Upper lobe of right lung (tissue), 1 donor: ENCODE measurements around the gene KCNMA1. TPM values are rescaled to one million over a fixed set of nuclear protein-coding genes. Genes with fewer than 3 reads are reported as not detected.

Experiments
- ATAC-seq: fragments of 200-7000 bp; cut with Tn5 transposase; one replicate; pipeline ENCODE4 v1.9.1; 2020; ENCODE audit warnings: mild to moderate bottlenecking, moderate library complexity
- DNase-seq: peaks from one replicate; pipeline ENCODE4 v3.0.0-alpha.2; 2020
- H3K27ac ChIP-seq: fragments of 200-600 bp; one replicate; pipeline ENCODE4 v1.8.0; 2022
- H3K27me3 ChIP-seq: fragments of 200-600 bp; one replicate; pipeline ENCODE4 v1.8.0; 2022; ENCODE audit warnings: mild to moderate bottlenecking
- H3K36me3 ChIP-seq: fragments of 200-600 bp; one replicate; pipeline ENCODE4 v1.8.0; 2022
- H3K4me1 ChIP-seq: fragments of 200-600 bp; one replicate; pipeline ENCODE4 v1.8.0; 2022
- H3K4me3 ChIP-seq: fragments of 200-600 bp; one replicate; pipeline ENCODE4 v1.8.0; 2022; ENCODE audit warnings: mild to moderate bottlenecking
- H3K9me3 ChIP-seq: fragments of 200-600 bp; one replicate; pipeline ENCODE4 v1.8.0; 2022
- intact Hi-C: fragments of 100-400 bp; cut with DNase I; formaldehyde crosslinking; loops from one replicate; pipeline ENCODE4 v1.11.0; 2022
- total RNA-seq: library from RNA; stranded (reverse); fragmentation: NEBNext Ultra II Directional; extraction: Animal tissue kit (Norgen Biotek cat#: 25700); gene quantifications from one replicate; pipeline ENCODE4 v1.2.1, GENCODE V29; 2021
- TF ChIP-seq, protein P1 (sequence below): fragments of 200-600 bp; IDR thresholded peaks from one replicate; pipeline ENCODE4 v1.8.0; 2022; ENCODE audit warnings: antibody characterized with exemption
- donor health status: DM: no; HTN: yes; CAD: no; lungs with severe emphysema.

KCNMA1 gene
- total RNA-seq, 1 donor from 2014 or later: 26.3 TPM

DNA sequence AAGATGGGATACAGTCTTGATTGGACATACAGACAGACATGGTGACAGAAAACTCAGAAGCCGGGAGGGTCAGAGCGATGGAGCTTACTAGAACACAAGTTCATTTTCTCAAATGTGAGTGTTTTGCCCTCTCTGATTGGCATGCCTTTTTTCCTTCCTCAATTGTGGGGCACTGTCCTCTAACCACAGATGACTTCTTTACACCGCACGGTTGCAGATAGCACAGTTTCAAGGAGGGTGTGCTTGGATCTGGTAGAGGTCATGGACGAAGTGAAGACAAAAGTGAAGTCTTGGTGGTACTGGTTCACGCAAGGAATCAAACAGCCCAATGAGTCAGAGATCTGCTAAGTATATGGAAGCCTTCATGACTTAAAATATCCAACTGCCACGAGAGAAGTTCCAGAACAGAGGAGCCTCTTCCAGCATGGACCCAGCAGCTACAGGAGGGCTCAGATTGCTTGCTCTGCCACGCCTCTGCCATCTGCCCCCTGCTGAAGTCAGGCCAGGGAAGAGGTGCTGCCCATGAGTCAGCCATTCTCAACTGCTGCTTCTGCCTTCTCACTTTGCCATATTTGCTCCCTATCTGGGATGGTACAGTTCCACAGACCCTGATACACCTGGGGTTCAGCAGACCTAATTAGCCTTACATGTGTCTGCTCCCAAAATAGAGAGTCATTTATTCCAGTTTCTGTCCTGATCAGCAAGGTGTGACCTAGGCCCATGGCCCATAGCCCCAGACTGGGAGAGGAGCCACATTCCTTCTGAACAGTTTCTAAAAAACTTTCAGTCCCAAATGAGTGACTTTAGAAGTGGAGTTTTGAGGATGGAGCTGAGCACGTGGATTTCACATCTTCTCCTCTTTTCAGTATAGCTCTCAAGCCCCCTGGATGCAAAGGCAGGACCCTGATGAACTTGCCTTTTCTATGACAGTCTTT, 413.8 kb downstream of the KCNMA1 start:
- peak; percentile 53 for ATAC-seq

DNA sequence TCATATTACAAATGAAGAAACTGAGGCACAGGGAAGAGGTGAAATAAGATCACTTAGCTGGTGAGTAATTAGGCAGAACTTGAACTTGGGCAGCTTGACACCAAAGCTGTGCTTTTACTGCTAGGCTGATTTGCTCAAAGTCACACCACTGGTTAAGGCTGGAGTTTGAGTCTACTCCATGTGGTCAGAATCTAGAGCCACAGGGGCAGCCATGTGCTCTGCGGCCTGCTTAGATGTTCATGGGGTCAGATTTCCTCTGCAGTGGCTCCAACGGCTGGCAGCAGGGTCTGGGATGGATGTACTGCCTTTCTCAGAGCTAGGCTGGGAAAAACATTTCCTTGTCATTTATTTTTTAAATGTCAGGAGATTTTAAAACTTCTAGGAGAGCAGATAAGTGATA, 417.5 kb downstream of the KCNMA1 start:
- no peaks in the 10 kb centered on the region for H3K4me1 ChIP-seq
- ATAC-seq: no peak
- no peak overlapping the region for H3K4me3 ChIP-seq
- DNase-seq: no peak
- TF ChIP-seq, protein P1, sequence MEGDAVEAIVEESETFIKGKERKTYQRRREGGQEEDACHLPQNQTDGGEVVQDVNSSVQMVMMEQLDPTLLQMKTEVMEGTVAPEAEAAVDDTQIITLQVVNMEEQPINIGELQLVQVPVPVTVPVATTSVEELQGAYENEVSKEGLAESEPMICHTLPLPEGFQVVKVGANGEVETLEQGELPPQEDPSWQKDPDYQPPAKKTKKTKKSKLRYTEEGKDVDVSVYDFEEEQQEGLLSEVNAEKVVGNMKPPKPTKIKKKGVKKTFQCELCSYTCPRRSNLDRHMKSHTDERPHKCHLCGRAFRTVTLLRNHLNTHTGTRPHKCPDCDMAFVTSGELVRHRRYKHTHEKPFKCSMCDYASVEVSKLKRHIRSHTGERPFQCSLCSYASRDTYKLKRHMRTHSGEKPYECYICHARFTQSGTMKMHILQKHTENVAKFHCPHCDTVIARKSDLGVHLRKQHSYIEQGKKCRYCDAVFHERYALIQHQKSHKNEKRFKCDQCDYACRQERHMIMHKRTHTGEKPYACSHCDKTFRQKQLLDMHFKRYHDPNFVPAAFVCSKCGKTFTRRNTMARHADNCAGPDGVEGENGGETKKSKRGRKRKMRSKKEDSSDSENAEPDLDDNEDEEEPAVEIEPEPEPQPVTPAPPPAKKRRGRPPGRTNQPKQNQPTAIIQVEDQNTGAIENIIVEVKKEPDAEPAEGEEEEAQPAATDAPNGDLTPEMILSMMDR: no peak
- no peaks in the 10 kb centered on the region for H3K9me3 ChIP-seq
- H3K27me3 ChIP-seq: no peaks in the 10 kb centered on the region
- intact Hi-C loops: no loop called here
- H3K36me3 ChIP-seq: no peaks in the 10 kb centered on the region
- H3K27ac ChIP-seq: no peak overlapping the region

More for the DNA sequence above, 413.8 kb downstream of the KCNMA1 start:
- Histone ChIP-seq H3K9me3 (no peaks in the 10 kb centered on the region), H3K27ac (no peak overlapping the region), H3K27me3 (no peaks in the 10 kb centered on the region), H3K4me1 (no peaks in the 10 kb centered on the region), H3K36me3 (no peaks in the 10 kb centered on the region), H3K4me3 (no peak overlapping the region)
- TF ChIP-seq, protein P1: no peak
- intact Hi-C loops: no loop called here
- DNase-seq: no peak

DNA sequence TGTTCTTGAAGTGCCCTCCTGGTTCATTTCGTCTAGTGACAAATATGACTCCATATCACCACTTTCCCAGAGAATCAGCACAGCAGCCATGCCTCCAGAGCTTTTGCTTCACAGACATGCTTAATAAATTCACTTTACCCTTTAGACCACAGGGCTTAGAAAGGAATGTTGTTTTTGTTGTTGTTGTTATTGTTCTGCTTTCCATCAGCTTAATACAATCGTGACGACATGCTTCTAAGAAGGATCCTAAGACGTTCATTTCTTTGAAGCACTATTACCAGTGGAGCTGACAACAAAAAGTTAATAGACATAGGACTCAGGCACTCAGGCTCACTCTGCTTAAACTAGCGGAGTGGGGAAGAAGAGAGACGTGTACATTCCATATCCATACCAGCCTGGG, 418.6 kb downstream of the KCNMA1 start:
- Histone ChIP-seq H3K9me3 (no peaks in the 10 kb centered on the region), H3K27me3 (no peaks in the 10 kb centered on the region), H3K4me1 (no peaks in the 10 kb centered on the region), H3K36me3 (no peaks in the 10 kb centered on the region), H3K27ac (no peak overlapping the region), H3K4me3 (no peak overlapping the region)
- ATAC-seq (no peak), DNase-seq (no peak)
- TF ChIP-seq, protein P1: no peak
- intact Hi-C loops: no loop called here

GRCh38 chr10:77214799-77215198, 422.8 kb downstream of the KCNMA1 start:
- TF ChIP-seq, protein P1: no peak
- no peaks in the 10 kb centered on the region for H3K9me3 ChIP-seq
- H3K27ac ChIP-seq: no peak overlapping the region
- no peaks in the 10 kb centered on the region for H3K36me3 ChIP-seq
- H3K4me1 ChIP-seq: no peaks in the 10 kb centered on the region
- no peak overlapping the region for H3K4me3 ChIP-seq
- intact Hi-C loops: no loop called here
- ATAC-seq (no peak), DNase-seq (no peak)
- H3K27me3 ChIP-seq: no peaks in the 10 kb centered on the region

DNA sequence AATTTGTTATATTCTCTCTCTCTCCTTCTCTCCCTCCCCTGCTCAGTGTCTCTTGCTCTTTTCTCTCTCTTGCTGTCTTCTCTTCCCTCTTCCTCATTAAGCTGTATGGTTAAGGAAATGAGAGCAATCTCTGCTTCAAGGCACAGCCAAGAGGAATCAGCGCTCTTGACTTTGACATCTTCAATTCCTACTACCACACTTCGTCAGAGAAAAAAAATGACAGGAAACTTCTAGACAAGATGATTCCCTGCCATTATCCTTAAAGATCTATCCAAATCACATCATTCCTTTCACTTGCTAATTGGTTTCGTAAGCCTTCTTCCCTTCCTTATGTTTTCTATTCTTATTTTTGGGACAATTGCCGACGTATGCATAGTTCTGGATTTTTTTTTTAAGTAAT, 425.0 kb downstream of the KCNMA1 start:
- H3K4me3 ChIP-seq: no peak overlapping the region
- ATAC-seq (no peak), DNase-seq (no peak)
- no peaks in the 10 kb centered on the region for H3K4me1 ChIP-seq
- TF ChIP-seq, protein P1: no peak
- no peaks in the 10 kb centered on the region for H3K36me3 ChIP-seq
- no peak overlapping the region for H3K27ac ChIP-seq
- intact Hi-C loops: no loop called here
- peaks cover 11% of the 10 kb centered on the region for H3K27me3 ChIP-seq
- no peaks in the 10 kb centered on the region for H3K9me3 ChIP-seq
